PC-3 (cell line): Measurements from ENCODE around the gene PTPN14. TPM values are rescaled to one million over a fixed set of nuclear protein-coding genes. Genes with fewer than 3 reads are reported as not detected.

Experiments
- ATAC-seq: fragments of 200-7000 bp; cut with Tn5 transposase; 2 replicates; pipeline ENCODE4 v1.9.1; 2020; ENCODE audit warnings: mild to moderate bottlenecking, moderate library complexity
- BruUV-seq: library from RNA; stranded (reverse); fragments of 400-500 nt; replicated peaks from 2 replicates; lab custom pipeline; 2021; lab: Mats Ljungman, UMichigan
- CTCF ChIA-PET: fragments of 300-600 bp; sonication (Branson Sonifier 250); formaldehyde crosslinking; loops from one replicate; lab custom pipeline; 2022; ENCODE audit warnings: antibody characterized with exemption; lab: Charles Lee
- POLR2A ChIA-PET: fragments of 300-600 bp; sonication (Branson Sonifier 250); formaldehyde crosslinking; loops from one replicate; lab custom pipeline; 2022; ENCODE audit warnings: antibody characterized with exemption; ENCODE audit not compliant: unreplicated experiment; lab: Charles Lee
- DNase-seq: peaks from one replicate; pipeline ENCODE4 v3.0.0-alpha.2; 2015
- H2AFZ ChIP-seq: fragments of 300-600 bp; sonication (generic); 2 replicates; pipeline ENCODE4 v1.6.0; 2016; ENCODE audit warnings: antibody characterized with exemption, low read length
- H3F3A ChIP-seq: fragments of 300-600 bp; sonication (generic); one replicate; pipeline ENCODE4 v1.6.0; 2017; ENCODE audit warnings: antibody characterized with exemption, low read length, control low read depth, mild to moderate bottlenecking; ENCODE audit not compliant: unreplicated experiment
- H3K27ac ChIP-seq: fragments of 300-600 bp; sonication (generic); 2 replicates; pipeline ENCODE4 v1.5.1; 2016; ENCODE audit warnings: mild to moderate bottlenecking, low read length
- H3K27me3 ChIP-seq: fragments of 300-600 bp; sonication (generic); 2 replicates; pipeline ENCODE4 v1.6.1; 2016; ENCODE audit warnings: low read length, mixed read lengths
- H3K36me3 ChIP-seq: fragments of 300-600 bp; sonication (generic); 2 replicates; pipeline ENCODE4 v1.6.1; 2016; ENCODE audit warnings: low read depth, mixed run types, low read length, mixed read lengths
- H3K4me1 ChIP-seq: fragments of 300-600 bp; sonication (generic); 2 replicates; pipeline ENCODE4 v1.5.1; 2016; ENCODE audit warnings: low read length; ENCODE audit not compliant: insufficient read depth
- H3K4me2 ChIP-seq: fragments of 300-600 bp; sonication (generic); 2 replicates; pipeline ENCODE4 v1.6.0; 2016; ENCODE audit warnings: low read length
- H3K4me3 ChIP-seq: fragments of 300-600 bp; sonication (generic); 2 replicates; pipeline ENCODE4 v1.5.1; 2016; ENCODE audit warnings: mild to moderate bottlenecking, low read length, mixed read lengths
- H3K79me2 ChIP-seq: fragments of 300-600 bp; sonication (generic); 2 replicates; pipeline ENCODE4 v1.6.1; 2017; ENCODE audit warnings: low read length, mixed read lengths
- H3K9ac ChIP-seq: fragments of 300-600 bp; sonication (generic); 2 replicates; pipeline ENCODE4 v1.6.0; 2016; ENCODE audit warnings: mild to moderate bottlenecking, low read length
- H3K9me2 ChIP-seq: fragments of 300-600 bp; sonication (generic); replicated peaks from 2 replicates; pipeline ENCODE4 v1.6.1; 2016; ENCODE audit warnings: mixed run types, low read length, mixed read lengths
- H3K9me3 ChIP-seq: fragments of 300-600 bp; sonication (generic); 2 replicates; pipeline ENCODE4 v1.6.1; 2016; ENCODE audit warnings: low read length, mixed read lengths
- H4K20me1 ChIP-seq: fragments of 300-600 bp; sonication (generic); 2 replicates; pipeline ENCODE4 v1.6.1; 2016; ENCODE audit warnings: low read length, mixed read lengths
- CTCF ChIP-seq: fragments of 300-600 bp; sonication (generic); conservative IDR thresholded peaks from 2 replicates; pipeline ENCODE4 v1.5.1; 2017; ENCODE audit warnings: antibody characterized with exemption, low read depth, mild to moderate bottlenecking, low read length
- EZH2 ChIP-seq: fragments of 300-600 bp; sonication (generic); IDR thresholded peaks from one replicate; pipeline ENCODE4 v1.6.1; 2017; ENCODE audit warnings: antibody characterized with exemption, mild to moderate bottlenecking, low read length; ENCODE audit not compliant: unreplicated experiment
- EZH2phosphoT487 ChIP-seq: fragments of 300-600 bp; sonication (generic); IDR thresholded peaks from 2 replicates; pipeline ENCODE4 v1.6.1; 2018; ENCODE audit warnings: mild to moderate bottlenecking, antibody characterized with exemption, low read length, borderline replicate concordance
- intact Hi-C: fragments of 100-400 bp; cut with micrococcal nuclease; formaldehyde crosslinking; loops from 2 replicates; pipeline ENCODE4 v1.9.0; 2023
- total RNA-seq: library from RNA; depleted of rRNA; stranded (reverse); fragments of >200 nt; gene quantifications from 2 replicates; pipeline ENCODE4 v1.2.3, GENCODE V29; 2014

PTPN14 gene
- total RNA-seq, 1 experiment from 2014 or later = 12.6 TPM

- Histone ChIP-seq H3K9me2 (no peaks in the 10 kb centered on the region), H4K20me1 (peaks cover 40% of the 10 kb centered on the region; the same call in 1 of the 2 replicates), H3F3A (no peaks in the 10 kb centered on the region), H3K4me2 (peak overlapping the region; percentile 84), H3K27ac (peak overlapping the region; percentile 57), H3K27me3 (no peaks in the 10 kb centered on the region), H3K4me1 (peaks cover 39% of the 10 kb centered on the region), H3K36me3 (0 out of 2 replicates have a peak, but pooled peaks cover 10% of the 10 kb centered on the region), H3K9ac (no peak overlapping the region), H3K79me2 (peaks cover 92% of the 10 kb centered on the region), H3K4me3 (peak overlapping the region; percentile 13; the same call in 1 of the 2 replicates), H2AFZ (no peak overlapping the region), H3K9me3 (no peaks in the 10 kb centered on the region)
- no TSS peak for BruUV-seq
- CTCF ChIA-PET = interaction anchor here (0.6 kb wide), 2 partner anchors 20 to 34 kb away, joined by 3 to 9 read pairs; no protein-coding TSS in a partner anchor
- peak; percentile 12 for ATAC-seq
- POLR2A ChIA-PET = interaction anchor here (0.5 to 0.7 kb wide), 3 partner anchors 27 to 229 kb away, joined by 3 read pairs; no protein-coding TSS in a partner anchor
- no peak for TF ChIP-seq EZH2
- TF ChIP-seq CTCF = no peak
- no peak for TF ChIP-seq EZH2phosphoT487
- intact Hi-C loops = loop anchor here (1.0 to 5.0 kb wide), 2 partner anchors 80 to 102 kb away; no protein-coding TSS in a partner anchor
- peak; percentile 44 for DNase-seq
Observed at GRCh38 chr1:214546886-214547641, 4.3 kb downstream of the PTPN14 start.

- peaks cover 42% of the 10 kb centered on the region; the same call in 1 of the 2 replicates for H4K20me1 ChIP-seq
- H3K9me2 ChIP-seq = no peaks in the 10 kb centered on the region
- peak overlapping the region; percentile 84 for H3K4me2 ChIP-seq
- POLR2A ChIA-PET = no interaction called here
- peaks cover 39% of the 10 kb centered on the region for H3K4me1 ChIP-seq
- H3K27me3 ChIP-seq = no peaks in the 10 kb centered on the region
- intact Hi-C loops = loop anchor here (5.0 kb wide), 1 partner anchor 79 kb away; no protein-coding TSS in a partner anchor
- no peak overlapping the region for H2AFZ ChIP-seq
- H3K79me2 ChIP-seq = peaks cover 99% of the 10 kb centered on the region
- no peak overlapping the region for H3K9ac ChIP-seq
- H3K36me3 ChIP-seq = 0 out of 2 replicates have a peak, but pooled peaks cover 10% of the 10 kb centered on the region
- no peak for ATAC-seq
- no peak for DNase-seq
- no TSS peak for BruUV-seq
- H3K9me3 ChIP-seq = no peaks in the 10 kb centered on the region
- H3K27ac ChIP-seq = peak overlapping the region; percentile 57; the same call in 1 of the 2 replicates
- H3K4me3 ChIP-seq = no peak overlapping the region
- no peak for TF ChIP-seq EZH2
- no peak for TF ChIP-seq CTCF
- no peak for TF ChIP-seq EZH2phosphoT487
- no peaks in the 10 kb centered on the region for H3F3A ChIP-seq
- CTCF ChIA-PET = no interaction called here
Observed at GRCh38 chr1:214546084-214546483, 5.3 kb downstream of the PTPN14 start.
